Measurements from ENCODE around the gene SELENOS. TPM values are rescaled to one million over a fixed set of nuclear protein-coding genes. Genes with fewer than 3 reads are reported as not detected.

SELENOS gene
- total and polyA plus RNA-seq, 2 experiments from 2014 or later = 127 to 158 TPM

DNA sequence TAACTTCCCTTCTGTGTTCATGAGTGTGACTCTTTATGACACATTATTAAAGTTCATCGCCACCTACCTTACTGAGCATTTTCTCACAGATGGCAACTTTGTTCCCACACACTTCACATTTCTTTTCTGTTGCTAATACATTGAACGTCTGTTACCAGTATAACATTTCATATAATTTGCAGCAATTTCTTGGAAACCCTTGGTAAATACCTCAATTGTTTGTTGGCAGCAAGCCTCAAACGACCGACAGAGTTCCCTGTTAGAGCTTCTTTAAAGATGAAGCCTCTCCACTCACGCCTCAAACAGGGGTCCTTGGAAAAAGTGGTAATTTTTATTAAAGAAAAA lies 22.3 kb downstream of the SELENOS start:
- Histone ChIP-seq H3K4me2 (peak overlapping the region; percentile 28), H3K9me2 (replicated peaks; ENCODE audit: insufficient read depth) (no peaks in the 10 kb centered on the region), H3K36me3 (replicated peaks; ENCODE audit: insufficient read depth, low read depth) (no peaks in the 10 kb centered on the region), H3K9me3 (ENCODE audit: low read depth) (no peaks in the 10 kb centered on the region), H4K20me1 (ENCODE audit: insufficient read depth, poor library complexity, severe bottlenecking) (peaks cover 9% of the 10 kb centered on the region), H2AFZ (no peak overlapping the region), H3K27me3 (no peaks in the 10 kb centered on the region), H3K4me1 (ENCODE audit: insufficient read depth) (peaks cover 23% of the 10 kb centered on the region), H3K79me2 (peaks cover 13% of the 10 kb centered on the region), H3K4me3 (no peak overlapping the region), H3K27ac (peak overlapping the region; percentile 64)
- no peak for DNase-seq (ENCODE audit: low spot score)
- WGBS (ENCODE audit: low lambda C conversion rate, missing lambda C conversion rate) = 60% methylated on average over 5 of the region's 5 CpGs
- TF ChIP-seq EZH2phosphoT487 (IDR thresholded peaks at IDR 0.05; ENCODE audit: low read depth, severe bottlenecking, unreplicated experiment) (no peak), EZH2 (IDR thresholded peaks at IDR 0.05; ENCODE audit: borderline replicate concordance) (no peak), CTCF (IDR thresholded peaks at IDR 0.05; ENCODE audit: poor library complexity) (no peak)

- DNase-seq (ENCODE audit: low spot score) = no peak
- Histone ChIP-seq H3K9me2 (replicated peaks; ENCODE audit: insufficient read depth) (no peaks in the 10 kb centered on the region), H3K4me3 (no peak overlapping the region), H3K9me3 (ENCODE audit: low read depth) (no peaks in the 10 kb centered on the region), H2AFZ (no peak overlapping the region), H4K20me1 (ENCODE audit: insufficient read depth, poor library complexity, severe bottlenecking) (peaks cover 15% of the 10 kb centered on the region), H3K36me3 (replicated peaks; ENCODE audit: insufficient read depth, low read depth) (no peaks in the 10 kb centered on the region), H3K4me1 (ENCODE audit: insufficient read depth) (peaks cover 30% of the 10 kb centered on the region), H3K27me3 (no peaks in the 10 kb centered on the region), H3K4me2 (no peak overlapping the region), H3K79me2 (peaks cover 19% of the 10 kb centered on the region), H3K27ac (no peak overlapping the region)
- 87% methylated on average over 11 of the region's 11 CpGs for WGBS (ENCODE audit: low lambda C conversion rate, missing lambda C conversion rate)
- no peak for TF ChIP-seq EZH2phosphoT487 (IDR thresholded peaks at IDR 0.05; ENCODE audit: low read depth, severe bottlenecking, unreplicated experiment)
- TF ChIP-seq EZH2 (IDR thresholded peaks at IDR 0.05; ENCODE audit: borderline replicate concordance) = no peak
- TF ChIP-seq CTCF (IDR thresholded peaks at IDR 0.05; ENCODE audit: poor library complexity) = no peak
Measured at GRCh38 chr15:101254157-101255050, 22.9 kb downstream of the SELENOS start.

DNA sequence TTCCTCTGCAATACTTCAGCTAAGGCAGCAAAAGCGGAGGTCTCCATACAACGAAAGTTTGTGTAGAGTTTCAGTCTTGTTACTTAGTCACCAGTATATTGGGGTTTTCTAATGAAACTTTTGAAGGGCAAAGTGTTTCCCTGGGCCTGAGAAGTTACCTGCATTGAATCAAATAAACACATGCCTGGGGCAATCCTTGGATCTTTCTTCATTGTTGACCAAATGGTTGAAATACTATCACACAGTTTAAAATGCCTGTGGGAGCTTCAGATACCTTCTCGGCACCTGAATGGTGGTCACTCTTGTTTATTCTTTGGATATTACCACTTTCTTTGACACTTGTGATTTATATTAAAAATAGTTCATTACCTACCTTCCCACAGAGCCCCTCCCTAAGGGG lies 24.4 kb downstream of the SELENOS start:
- Histone ChIP-seq H3K27ac (peak overlapping the region; percentile 93), H3K9me3 (ENCODE audit: low read depth) (no peaks in the 10 kb centered on the region), H3K4me3 (peak overlapping the region; percentile 93), H2AFZ (peak overlapping the region; percentile 91), H3K36me3 (replicated peaks; ENCODE audit: insufficient read depth, low read depth) (no peaks in the 10 kb centered on the region), H4K20me1 (ENCODE audit: insufficient read depth, poor library complexity, severe bottlenecking) (peaks cover 29% of the 10 kb centered on the region), H3K9me2 (replicated peaks; ENCODE audit: insufficient read depth) (no peaks in the 10 kb centered on the region), H3K4me2 (peak overlapping the region; percentile 89), H3K27me3 (no peaks in the 10 kb centered on the region), H3K79me2 (peaks cover 35% of the 10 kb centered on the region), H3K4me1 (ENCODE audit: insufficient read depth) (peaks cover 33% of the 10 kb centered on the region)
- DNase-seq (ENCODE audit: low spot score) = no peak
- 53% methylated on average over 3 of the region's 3 CpGs for WGBS (ENCODE audit: low lambda C conversion rate, missing lambda C conversion rate)
- TF ChIP-seq EZH2 (IDR thresholded peaks at IDR 0.05; ENCODE audit: borderline replicate concordance) (no peak), EZH2phosphoT487 (IDR thresholded peaks at IDR 0.05; ENCODE audit: low read depth, severe bottlenecking, unreplicated experiment) (no peak), CTCF (IDR thresholded peaks at IDR 0.05; ENCODE audit: poor library complexity) (no peak)

Data from hepatocyte (in vitro differentiated cells).